ENCODE data around the gene TCF15. TPM values are rescaled to one million over a fixed set of nuclear protein-coding genes. Genes with fewer than 3 reads are reported as not detected.
"Not testable (repeated sequence)": the region's sequence is repeated elsewhere in the genome, so short reads cannot be mapped to it uniquely, and the experiment has no call there.

The TCF15 gene
- total and polyA plus RNA-seq, 5 donors from 2014 or later = not detected

DNA sequence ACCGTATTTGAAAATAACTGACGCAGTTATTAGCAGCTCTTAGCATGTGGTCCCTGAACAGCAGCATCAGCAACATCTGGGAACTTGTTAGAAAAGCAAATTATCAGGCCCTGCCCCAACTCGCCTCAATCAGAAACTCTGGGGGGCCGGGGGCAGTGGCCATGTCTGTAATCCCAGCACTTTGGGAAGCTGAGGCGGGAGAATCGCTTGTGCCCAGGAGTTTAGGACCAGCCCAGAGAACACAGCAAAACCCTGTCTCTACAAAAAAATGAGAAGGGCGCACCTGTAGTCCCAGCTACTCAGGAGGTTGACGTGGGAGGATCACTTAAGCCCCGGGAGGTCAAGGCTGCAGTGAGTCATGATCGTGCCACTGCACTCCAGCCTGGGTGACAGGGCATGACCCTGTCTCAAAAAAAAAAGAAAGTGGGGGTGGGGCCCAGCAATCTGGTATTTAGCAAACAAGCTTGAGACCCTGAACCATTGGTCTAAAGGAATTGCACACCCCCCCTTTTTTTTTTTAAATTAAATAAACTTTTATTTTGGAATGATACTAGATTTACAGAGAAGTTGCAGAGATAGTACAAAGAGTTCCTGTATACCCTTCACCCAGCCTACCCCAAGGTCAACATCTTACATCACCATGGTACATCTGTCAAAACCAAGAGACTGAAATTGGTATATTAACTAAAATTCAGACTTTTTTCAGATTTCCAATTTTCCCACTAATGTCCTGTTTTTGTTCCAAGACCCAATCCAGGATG lies 36.2 kb upstream of the TCF15 start:
- Mint-ChIP-seq H3K4me1 (peaks cover 0 to 28% (median 14%) of the 10 kb centered on the region in 4 donors), H3K27ac (peak overlapping the region in 1 of 3 donors; percentile 52)
- peaks cover 13% of the 10 kb centered on the region for H3K4me1 ChIP-seq (ENCODE audit: control insufficient read depth, insufficient read depth, low read length, poor library complexity, severe bottlenecking)

GRCh38 chr20:645318-646106 lies 35.4 kb upstream of the TCF15 start:
- Histone ChIP-seq H3K4me3 (ENCODE audit: low read depth, low read length) (no peak overlapping the region), H3K27me3 (ENCODE audit: control insufficient read depth, insufficient read depth, low read length) (peaks cover 6% of the 10 kb centered on the region), H3K36me3 (ENCODE audit: control insufficient read depth, insufficient read depth, low read length) (peaks cover 12% of the 10 kb centered on the region), H3K9me3 (ENCODE audit: control insufficient read depth in 2 of 2, low read length in 2 of 2) (no peaks in the 10 kb centered on the region), H3K27ac (ENCODE audit: insufficient read depth, low read length, poor library complexity, severe bottlenecking) (no peak overlapping the region), H3K4me1 (ENCODE audit: control insufficient read depth, insufficient read depth, low read length, poor library complexity, severe bottlenecking) (peaks cover 13% of the 10 kb centered on the region)
- ATAC-seq (ENCODE audit: low read depth in 2 of 2) = peak; percentile 65 to 75
- Mint-ChIP-seq H3K4me3 (peak overlapping the region in 1 of 4 donors; percentile 43), H3K27ac (no peak overlapping the region), H3K36me3 (peaks cover 10% of the 10 kb centered on the region), H3K27me3 (peaks cover 11% of the 10 kb centered on the region), H3K9me3 (no peaks in the 10 kb centered on the region), H3K4me1 (peaks cover 0 to 24% (median 13%) of the 10 kb centered on the region in 4 donors)
- peak; percentile 42 to 82 (median 61) for DNase-seq

More for the DNA sequence above, 36.2 kb upstream of the TCF15 start:
- Histone ChIP-seq H3K9me3 (ENCODE audit: control insufficient read depth in 2 of 2, low read length in 2 of 2) (no peaks in the 10 kb centered on the region), H3K27ac (ENCODE audit: insufficient read depth, low read length, poor library complexity, severe bottlenecking) (no peak overlapping the region), H3K27me3 (ENCODE audit: control insufficient read depth, insufficient read depth, low read length) (peaks cover 6% of the 10 kb centered on the region), H3K4me3 (ENCODE audit: low read depth, low read length) (no peak overlapping the region), H3K36me3 (ENCODE audit: control insufficient read depth, insufficient read depth, low read length) (peaks cover 12% of the 10 kb centered on the region)
- no peaks in the 10 kb centered on the region for H3K9me3 Mint-ChIP-seq
- peaks cover 10% of the 10 kb centered on the region for H3K36me3 Mint-ChIP-seq
- H3K4me3 Mint-ChIP-seq = no peak overlapping the region
- DNase-seq = no peak
- H3K27me3 Mint-ChIP-seq = peaks cover 5% of the 10 kb centered on the region
- ATAC-seq (ENCODE audit: low read depth in 2 of 2) = no peak

- H3K27me3 Mint-ChIP-seq = peaks cover 11% of the 10 kb centered on the region
- peaks cover 6% of the 10 kb centered on the region for H3K36me3 Mint-ChIP-seq
- DNase-seq (no peak), ATAC-seq (ENCODE audit: low read depth in 2 of 2) (no peak)
- no peaks in the 10 kb centered on the region for H3K9me3 Mint-ChIP-seq
- H3K9me3 ChIP-seq (ENCODE audit: control insufficient read depth in 2 of 2, low read length in 2 of 2) = no peaks in the 10 kb centered on the region
- H3K36me3 ChIP-seq (ENCODE audit: control insufficient read depth, insufficient read depth, low read length) = peaks cover 12% of the 10 kb centered on the region
- no peak overlapping the region for H3K4me3 Mint-ChIP-seq
- H3K4me1 ChIP-seq (ENCODE audit: control insufficient read depth, insufficient read depth, low read length, poor library complexity, severe bottlenecking) = peaks cover 13% of the 10 kb centered on the region
- peaks cover 0 to 20% (median 12%) of the 10 kb centered on the region in 4 donors for H3K4me1 Mint-ChIP-seq
- H3K27ac Mint-ChIP-seq = no peak overlapping the region
- no peak overlapping the region for H3K27ac ChIP-seq (ENCODE audit: insufficient read depth, low read length, poor library complexity, severe bottlenecking)
- H3K27me3 ChIP-seq (ENCODE audit: control insufficient read depth, insufficient read depth, low read length) = peaks cover 6% of the 10 kb centered on the region
- no peak overlapping the region for H3K4me3 ChIP-seq (ENCODE audit: low read depth, low read length)
Measured at GRCh38 chr20:644692-645317, 34.7 kb upstream of the TCF15 start.

DNA sequence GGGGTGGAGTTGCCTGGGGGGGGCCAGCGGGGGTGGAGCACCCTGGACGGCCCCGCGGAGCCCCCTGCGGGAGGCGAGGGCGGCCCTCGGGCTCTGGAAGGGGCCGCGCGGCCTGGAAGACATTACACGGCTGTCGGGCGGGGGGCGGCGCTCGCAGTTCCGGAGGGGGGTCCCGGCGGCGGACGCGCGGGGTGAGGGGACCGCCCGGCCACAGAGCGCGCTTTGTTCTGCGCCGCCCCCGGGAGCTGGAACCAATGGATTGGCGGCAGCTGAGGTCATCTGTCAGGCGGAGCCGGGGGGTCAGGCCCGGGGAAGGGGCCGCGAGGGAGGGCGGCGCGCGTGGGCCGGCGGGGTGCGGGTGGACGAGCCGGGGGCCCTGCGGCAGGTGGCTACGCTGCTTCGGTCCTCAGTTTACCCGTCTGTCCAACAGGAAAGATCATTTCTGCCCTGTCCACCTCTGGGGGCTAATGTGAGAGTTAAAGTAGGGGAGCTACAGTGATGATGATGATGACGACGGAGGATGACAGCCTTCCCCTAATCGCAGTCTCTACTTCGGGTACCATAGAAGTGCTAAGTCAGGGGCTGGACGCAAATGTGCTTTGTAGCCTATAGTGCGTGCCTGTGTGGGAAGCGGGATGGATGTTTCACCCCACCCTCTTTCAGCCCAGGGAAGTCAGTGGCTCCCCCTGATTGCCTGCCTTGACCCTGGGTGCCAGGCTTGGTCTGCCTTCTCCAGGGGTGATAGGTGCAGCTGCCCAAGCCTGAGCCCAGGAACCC lies 32.5 kb upstream of the TCF15 start:
- no peak for ATAC-seq (ENCODE audit: low read depth in 2 of 2)
- H3K36me3 Mint-ChIP-seq = no peaks in the 10 kb centered on the region
- Histone ChIP-seq H3K36me3 (ENCODE audit: control insufficient read depth, insufficient read depth, low read length) (peaks cover 4% of the 10 kb centered on the region), H3K9me3 (ENCODE audit: control insufficient read depth in 2 of 2, low read length in 2 of 2) (no peaks in the 10 kb centered on the region), H3K27me3 (ENCODE audit: control insufficient read depth, insufficient read depth, low read length) (peaks cover 6% of the 10 kb centered on the region), H3K4me3 (ENCODE audit: low read depth, low read length) (no peak overlapping the region), H3K27ac (ENCODE audit: insufficient read depth, low read length, poor library complexity, severe bottlenecking) (no peak overlapping the region), H3K4me1 (ENCODE audit: control insufficient read depth, insufficient read depth, low read length, poor library complexity, severe bottlenecking) (peaks cover 13% of the 10 kb centered on the region)
- no peaks in the 10 kb centered on the region for H3K9me3 Mint-ChIP-seq
- H3K4me3 Mint-ChIP-seq = peak overlapping the region in 3 of 4 donors; percentile 32 to 63 (median 39)
- H3K4me1 Mint-ChIP-seq = peaks cover 0 to 18% (median 11%) of the 10 kb centered on the region in 4 donors
- H3K27me3 Mint-ChIP-seq = peaks cover 11% of the 10 kb centered on the region
- H3K27ac Mint-ChIP-seq = no peak overlapping the region
- no peak for DNase-seq

DNA sequence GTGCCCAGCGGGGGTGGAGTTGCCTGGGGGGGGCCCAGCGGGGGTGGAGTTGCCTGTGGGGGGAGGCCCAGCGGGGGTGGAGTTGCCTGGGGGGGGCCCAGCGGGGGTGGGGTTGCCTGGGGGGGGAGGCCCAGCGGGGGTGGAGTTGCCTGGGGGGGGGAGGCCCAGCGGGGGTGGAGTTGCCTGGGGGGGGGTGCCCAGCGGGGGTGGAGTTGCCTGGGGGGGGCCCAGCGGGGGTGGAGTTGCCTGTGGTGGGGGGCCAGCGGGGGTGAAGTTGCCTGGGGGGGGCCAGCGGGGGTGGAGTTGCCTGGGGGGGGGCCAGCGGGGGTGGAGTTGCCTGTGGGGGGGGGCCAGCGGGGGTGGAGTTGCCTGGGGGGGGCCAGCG lies 31.9 kb upstream of the TCF15 start:
- H3K27me3 Mint-ChIP-seq = peaks cover 11% of the 10 kb centered on the region
- H3K27ac Mint-ChIP-seq; H3K9me3 ChIP-seq (ENCODE audit: control insufficient read depth in 2 of 2, low read length in 2 of 2); H3K27me3 ChIP-seq (ENCODE audit: control insufficient read depth, insufficient read depth, low read length); H3K4me3 ChIP-seq (ENCODE audit: low read depth, low read length); H3K9me3 Mint-ChIP-seq; DNase-seq; ATAC-seq (ENCODE audit: low read depth in 2 of 2); H3K4me3 Mint-ChIP-seq; H3K27ac ChIP-seq (ENCODE audit: insufficient read depth, low read length, poor library complexity, severe bottlenecking); H3K36me3 Mint-ChIP-seq; H3K36me3 ChIP-seq (ENCODE audit: control insufficient read depth, insufficient read depth, low read length): not testable (repeated sequence)
- peaks cover 13% of the 10 kb centered on the region for H3K4me1 ChIP-seq (ENCODE audit: control insufficient read depth, insufficient read depth, low read length, poor library complexity, severe bottlenecking)
- peaks cover 0 to 18% (median 11%) of the 10 kb centered on the region in 4 donors for H3K4me1 Mint-ChIP-seq

DNA sequence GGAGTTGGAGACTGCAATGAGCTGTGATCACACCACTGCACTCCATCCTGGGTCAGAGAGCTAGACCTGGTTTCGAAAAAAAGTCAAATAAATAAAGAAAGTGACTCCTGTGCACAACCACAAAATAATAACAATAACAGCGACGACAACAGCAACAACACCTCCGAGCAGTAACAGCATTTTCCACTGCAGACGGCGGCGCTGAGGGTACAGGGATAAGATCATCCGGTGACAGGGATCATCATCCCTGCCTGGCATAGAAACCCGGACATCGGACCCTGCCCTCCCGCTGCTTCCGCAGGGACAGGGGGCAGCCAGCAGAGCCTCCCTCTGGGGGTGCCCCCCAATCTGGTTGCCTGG lies 31.4 kb upstream of the TCF15 start:
- Histone ChIP-seq H3K36me3 (ENCODE audit: control insufficient read depth, insufficient read depth, low read length) (no peaks in the 10 kb centered on the region), H3K27me3 (ENCODE audit: control insufficient read depth, insufficient read depth, low read length) (peaks cover 6% of the 10 kb centered on the region), H3K9me3 (ENCODE audit: control insufficient read depth in 2 of 2, low read length in 2 of 2) (no peaks in the 10 kb centered on the region), H3K4me3 (ENCODE audit: low read depth, low read length) (no peak overlapping the region), H3K4me1 (ENCODE audit: control insufficient read depth, insufficient read depth, low read length, poor library complexity, severe bottlenecking) (peaks cover 13% of the 10 kb centered on the region), H3K27ac (ENCODE audit: insufficient read depth, low read length, poor library complexity, severe bottlenecking) (no peak overlapping the region)
- no peaks in the 10 kb centered on the region for H3K36me3 Mint-ChIP-seq
- DNase-seq = no peak
- H3K27me3 Mint-ChIP-seq = peaks cover 11% of the 10 kb centered on the region
- no peak for ATAC-seq (ENCODE audit: low read depth in 2 of 2)
- no peaks in the 10 kb centered on the region for H3K9me3 Mint-ChIP-seq
- H3K4me3 Mint-ChIP-seq = no peak overlapping the region
- H3K4me1 Mint-ChIP-seq = peaks cover 0 to 18% (median 11%) of the 10 kb centered on the region in 4 donors
- peak overlapping the region in 2 of 3 donors; percentile 32 to 52 for H3K27ac Mint-ChIP-seq
